Sigmoid colon (tissue), 4 donors: Measurements from ENCODE around the gene C14orf93.

ENCODE experiments used
- EP300 ChIP-seq, 4 donors: sonication (generic); formaldehyde crosslinking; IDR thresholded peaks; one replicate each; pipeline ENCODE4 v1.6.1; 2017; ENCODE audit warnings: antibody characterized with exemption in 4 of 4
- POLR2A ChIP-seq, 2 donors: fragments of 450-650 bp; IDR thresholded peaks; one replicate each; pipeline ENCODE4 v1.6.1; 2016; ENCODE audit warnings: antibody characterized with exemption in 2 of 2, mild to moderate bottlenecking in 2 of 2, moderate library complexity in 2 of 2
- POLR2AphosphoS5 ChIP-seq, 4 donors: sonication (generic); formaldehyde crosslinking; IDR thresholded peaks; one replicate each; pipeline ENCODE4 v1.6.1; 2017; ENCODE audit warnings: antibody characterized with exemption in 4 of 4
- TF ChIP-seq, protein P1 (sequence below), 4 experiments: fragments of 450-650 bp in 3 of 4; fragments of 200-600 bp in 1 of 4; IDR thresholded peaks; one replicate each; pipeline ENCODE4 v1.5.1; 2016 to 2019; ENCODE audit warnings: antibody characterized with exemption in 4 of 4, mild to moderate bottlenecking in 3 of 4, moderate library complexity in 2 of 4

DNA sequence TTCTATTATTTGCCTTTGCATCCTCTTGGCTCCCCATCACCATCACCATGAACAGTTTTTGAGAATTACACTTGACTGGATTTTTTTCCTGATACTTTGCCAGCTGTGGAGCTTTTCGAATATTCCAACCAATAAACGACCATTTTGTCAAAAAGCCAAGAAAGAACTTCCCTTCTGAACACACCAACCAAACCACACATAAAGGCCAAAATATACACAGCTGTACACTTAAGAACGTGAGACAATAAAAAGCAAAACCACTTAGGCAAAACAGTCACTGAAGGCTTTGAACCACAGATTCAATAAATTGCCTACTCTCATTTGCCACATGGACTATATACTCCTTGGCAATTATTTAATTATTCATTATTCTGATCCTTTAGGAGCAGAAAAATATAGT, 1.1 kb downstream of the C14orf93 start:
- TF ChIP-seq, protein P1, sequence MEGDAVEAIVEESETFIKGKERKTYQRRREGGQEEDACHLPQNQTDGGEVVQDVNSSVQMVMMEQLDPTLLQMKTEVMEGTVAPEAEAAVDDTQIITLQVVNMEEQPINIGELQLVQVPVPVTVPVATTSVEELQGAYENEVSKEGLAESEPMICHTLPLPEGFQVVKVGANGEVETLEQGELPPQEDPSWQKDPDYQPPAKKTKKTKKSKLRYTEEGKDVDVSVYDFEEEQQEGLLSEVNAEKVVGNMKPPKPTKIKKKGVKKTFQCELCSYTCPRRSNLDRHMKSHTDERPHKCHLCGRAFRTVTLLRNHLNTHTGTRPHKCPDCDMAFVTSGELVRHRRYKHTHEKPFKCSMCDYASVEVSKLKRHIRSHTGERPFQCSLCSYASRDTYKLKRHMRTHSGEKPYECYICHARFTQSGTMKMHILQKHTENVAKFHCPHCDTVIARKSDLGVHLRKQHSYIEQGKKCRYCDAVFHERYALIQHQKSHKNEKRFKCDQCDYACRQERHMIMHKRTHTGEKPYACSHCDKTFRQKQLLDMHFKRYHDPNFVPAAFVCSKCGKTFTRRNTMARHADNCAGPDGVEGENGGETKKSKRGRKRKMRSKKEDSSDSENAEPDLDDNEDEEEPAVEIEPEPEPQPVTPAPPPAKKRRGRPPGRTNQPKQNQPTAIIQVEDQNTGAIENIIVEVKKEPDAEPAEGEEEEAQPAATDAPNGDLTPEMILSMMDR (IDR thresholded peaks at IDR 0.05): no peak
- TF ChIP-seq POLR2AphosphoS5 (IDR thresholded peaks at IDR 0.05) (no peak), POLR2A (IDR thresholded peaks at IDR 0.05) (no peak), EP300 (IDR thresholded peaks at IDR 0.05) (no peak)
